Measurements from ENCODE around the gene ZNF529. TPM values are rescaled to one million over a fixed set of nuclear protein-coding genes. Genes with fewer than 3 reads are reported as not detected.

The ZNF529 gene
- total and polyA plus RNA-seq, 2 of the 13 experiments (the other 11 are each of a cell fraction or from before 2014, with no cell fraction given) = 9.3 to 10.6 TPM

DNA sequence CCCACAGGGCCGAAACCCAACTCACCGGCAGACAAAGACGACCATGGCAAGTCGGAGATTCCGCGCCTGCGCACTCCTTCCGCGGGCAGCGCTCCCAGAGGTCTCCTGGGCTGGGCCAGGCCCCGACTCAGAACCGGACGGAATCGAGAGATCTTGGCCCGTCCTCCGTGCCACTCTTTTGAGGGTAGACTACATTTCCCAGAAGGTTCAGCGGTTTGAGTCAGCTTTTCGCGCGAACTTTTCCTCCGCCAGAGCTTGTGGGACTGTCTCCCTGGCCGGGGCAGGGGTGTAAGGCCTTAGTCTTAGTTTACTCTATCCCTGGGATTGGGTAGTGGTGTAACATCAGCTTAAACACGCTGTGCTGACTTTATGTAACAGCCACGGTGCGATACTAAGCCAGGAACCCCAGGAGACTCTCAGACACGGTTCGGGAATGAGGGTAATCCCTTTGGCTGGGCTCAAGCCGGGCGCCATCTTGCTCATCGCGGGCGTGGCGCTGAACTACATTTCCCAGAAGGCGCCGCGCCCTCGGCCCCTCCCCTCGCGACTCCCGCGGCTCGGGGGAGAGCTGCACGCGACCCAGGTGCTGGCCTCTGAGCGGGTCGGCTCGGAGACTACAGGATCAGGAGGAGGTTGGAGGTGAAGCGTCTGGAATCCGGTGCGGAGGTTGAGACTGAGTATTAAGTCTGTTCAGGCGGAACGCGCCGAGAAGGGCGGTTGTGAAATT lies 44.7 kb downstream of the ZNF529 start, which contains the start of gene ZNF260 (continued):
- TF ChIP-seq BHLHE40 (IDR thresholded peaks at IDR 0.05; ENCODE audit: low read length) = peak; percentile 92
- TF ChIP-seq SAFB2 (CRISPR knock-in tag; IDR thresholded peaks at IDR 0.05; ENCODE audit: borderline replicate concordance, low read depth) = no peak
- no peak for TF ChIP-seq ATF7 (IDR thresholded peaks at IDR 0.05)
- 0 out of 2 replicates have a peak, but pooled peaks have one; percentile 21 for TF ChIP-seq ATF7 (CRISPR knock-in tag; IDR thresholded peaks at IDR 0.05)
- TF ChIP-seq, protein P1, sequence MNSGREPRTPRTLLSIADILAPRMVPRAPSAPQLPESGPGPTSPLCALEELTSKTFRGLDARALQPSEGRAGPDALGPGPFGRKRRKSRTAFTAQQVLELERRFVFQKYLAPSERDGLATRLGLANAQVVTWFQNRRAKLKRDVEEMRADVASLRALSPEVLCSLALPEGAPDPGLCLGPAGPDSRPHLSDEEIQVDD (CRISPR knock-in tag; IDR thresholded peaks at IDR 0.05; ENCODE audit: borderline replicate concordance) = no peak
- TF ChIP-seq REPIN1 (CRISPR knock-in tag; IDR thresholded peaks at IDR 0.05; ENCODE audit: borderline replicate concordance, low read depth) = peak; percentile 37; the same call in 1 of the 2 replicates
- 0 out of 2 replicates have a peak, but pooled peaks have one; percentile 22 for TF ChIP-seq NRL (CRISPR knock-in tag; IDR thresholded peaks at IDR 0.05; ENCODE audit: borderline replicate concordance)
- TF ChIP-seq, protein P2, sequence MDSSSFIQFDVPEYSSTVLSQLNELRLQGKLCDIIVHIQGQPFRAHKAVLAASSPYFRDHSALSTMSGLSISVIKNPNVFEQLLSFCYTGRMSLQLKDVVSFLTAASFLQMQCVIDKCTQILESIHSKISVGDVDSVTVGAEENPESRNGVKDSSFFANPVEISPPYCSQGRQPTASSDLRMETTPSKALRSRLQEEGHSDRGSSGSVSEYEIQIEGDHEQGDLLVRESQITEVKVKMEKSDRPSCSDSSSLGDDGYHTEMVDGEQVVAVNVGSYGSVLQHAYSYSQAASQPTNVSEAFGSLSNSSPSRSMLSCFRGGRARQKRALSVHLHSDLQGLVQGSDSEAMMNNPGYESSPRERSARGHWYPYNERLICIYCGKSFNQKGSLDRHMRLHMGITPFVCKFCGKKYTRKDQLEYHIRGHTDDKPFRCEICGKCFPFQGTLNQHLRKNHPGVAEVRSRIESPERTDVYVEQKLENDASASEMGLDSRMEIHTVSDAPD (CRISPR knock-in tag; IDR thresholded peaks at IDR 0.05) = no peak
- TF ChIP-seq, protein P3, sequence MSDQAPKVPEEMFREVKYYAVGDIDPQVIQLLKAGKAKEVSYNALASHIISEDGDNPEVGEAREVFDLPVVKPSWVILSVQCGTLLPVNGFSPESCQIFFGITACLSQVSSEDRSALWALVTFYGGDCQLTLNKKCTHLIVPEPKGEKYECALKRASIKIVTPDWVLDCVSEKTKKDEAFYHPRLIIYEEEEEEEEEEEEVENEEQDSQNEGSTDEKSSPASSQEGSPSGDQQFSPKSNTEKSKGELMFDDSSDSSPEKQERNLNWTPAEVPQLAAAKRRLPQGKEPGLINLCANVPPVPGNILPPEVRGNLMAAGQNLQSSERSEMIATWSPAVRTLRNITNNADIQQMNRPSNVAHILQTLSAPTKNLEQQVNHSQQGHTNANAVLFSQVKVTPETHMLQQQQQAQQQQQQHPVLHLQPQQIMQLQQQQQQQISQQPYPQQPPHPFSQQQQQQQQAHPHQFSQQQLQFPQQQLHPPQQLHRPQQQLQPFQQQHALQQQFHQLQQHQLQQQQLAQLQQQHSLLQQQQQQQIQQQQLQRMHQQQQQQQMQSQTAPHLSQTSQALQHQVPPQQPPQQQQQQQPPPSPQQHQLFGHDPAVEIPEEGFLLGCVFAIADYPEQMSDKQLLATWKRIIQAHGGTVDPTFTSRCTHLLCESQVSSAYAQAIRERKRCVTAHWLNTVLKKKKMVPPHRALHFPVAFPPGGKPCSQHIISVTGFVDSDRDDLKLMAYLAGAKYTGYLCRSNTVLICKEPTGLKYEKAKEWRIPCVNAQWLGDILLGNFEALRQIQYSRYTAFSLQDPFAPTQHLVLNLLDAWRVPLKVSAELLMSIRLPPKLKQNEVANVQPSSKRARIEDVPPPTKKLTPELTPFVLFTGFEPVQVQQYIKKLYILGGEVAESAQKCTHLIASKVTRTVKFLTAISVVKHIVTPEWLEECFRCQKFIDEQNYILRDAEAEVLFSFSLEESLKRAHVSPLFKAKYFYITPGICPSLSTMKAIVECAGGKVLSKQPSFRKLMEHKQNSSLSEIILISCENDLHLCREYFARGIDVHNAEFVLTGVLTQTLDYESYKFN (CRISPR knock-in tag; conservative IDR thresholded peaks at IDR 0.05) = no peak; the same call in 1 of the 2 replicates
- no peak for TF ChIP-seq SMAD3 (CRISPR knock-in tag; IDR thresholded peaks at IDR 0.05)
- TF ChIP-seq, protein P4, sequence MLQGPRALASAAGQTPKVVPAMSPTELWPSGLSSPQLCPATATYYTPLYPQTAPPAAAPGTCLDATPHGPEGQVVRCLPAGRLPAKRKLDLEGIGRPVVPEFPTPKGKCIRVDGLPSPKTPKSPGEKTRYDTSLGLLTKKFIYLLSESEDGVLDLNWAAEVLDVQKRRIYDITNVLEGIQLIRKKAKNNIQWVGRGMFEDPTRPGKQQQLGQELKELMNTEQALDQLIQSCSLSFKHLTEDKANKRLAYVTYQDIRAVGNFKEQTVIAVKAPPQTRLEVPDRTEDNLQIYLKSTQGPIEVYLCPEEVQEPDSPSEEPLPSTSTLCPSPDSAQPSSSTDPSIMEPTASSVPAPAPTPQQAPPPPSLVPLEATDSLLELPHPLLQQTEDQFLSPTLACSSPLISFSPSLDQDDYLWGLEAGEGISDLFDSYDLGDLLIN (CRISPR knock-in tag; IDR thresholded peaks at IDR 0.05; ENCODE audit: borderline replicate concordance) = peak; percentile 62; the same call in 1 of the 2 replicates
- TF ChIP-seq ZNF567 (CRISPR knock-in tag; IDR thresholded peaks at IDR 0.05; ENCODE audit: borderline replicate concordance) = no peak
- TF ChIP-seq EEA1 (CRISPR knock-in tag; IDR thresholded peaks at IDR 0.05; ENCODE audit: borderline replicate concordance) = no peak
- TF ChIP-seq ZNF878 (CRISPR knock-in tag; IDR thresholded peaks at IDR 0.05) = no peak
- TF ChIP-seq AGO1 (IDR thresholded peaks at IDR 0.05; ENCODE audit: low read depth, low read length, poor library complexity, severe bottlenecking) = no peak
- TF ChIP-seq MYNN (CRISPR knock-in tag; IDR thresholded peaks at IDR 0.05; ENCODE audit: low read depth) = no peak
- TF ChIP-seq TCF7L2 (IDR thresholded peaks at IDR 0.05; ENCODE audit: low read depth, low read length) = no peak
- TF ChIP-seq MEIS1 (CRISPR knock-in tag; IDR thresholded peaks at IDR 0.05; ENCODE audit: borderline replicate concordance) = peak; percentile 51; the same call in 1 of the 2 replicates
- TF ChIP-seq, protein P5, sequence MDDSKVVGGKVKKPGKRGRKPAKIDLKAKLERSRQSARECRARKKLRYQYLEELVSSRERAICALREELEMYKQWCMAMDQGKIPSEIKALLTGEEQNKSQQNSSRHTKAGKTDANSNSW (CRISPR knock-in tag; IDR thresholded peaks at IDR 0.05; ENCODE audit: borderline replicate concordance) = peak; percentile 56; the same call in 1 of the 2 replicates
- TF ChIP-seq RARA (CRISPR knock-in tag; IDR thresholded peaks at IDR 0.05) = peak; percentile 20; the same call in 1 of the 2 replicates
- no peak for TF ChIP-seq TCF12 (IDR thresholded peaks at IDR 0.05)
- TF ChIP-seq TCF12 (CRISPR knock-in tag; IDR thresholded peaks at IDR 0.05) = no peak; the same call in 1 of the 2 replicates
- no peak for TF ChIP-seq ZNF569 (CRISPR knock-in tag; IDR thresholded peaks at IDR 0.05; ENCODE audit: borderline replicate concordance)

All from HepG2 (cell line).